Gastrocnemius medialis (tissue), 4 donors: ENCODE data around the gene KPNA2. TPM values are rescaled to one million over a fixed set of nuclear protein-coding genes. Genes with fewer than 3 reads are reported as not detected.
"Not testable (repeated sequence)": the region's sequence is repeated elsewhere in the genome, so short reads cannot be mapped to it uniquely, and the experiment has no call there.

ENCODE experiments used
- ATAC-seq, 2 donors: fragments of 150-250 bp; one replicate each; pipeline ENCODE4 v1.9.1; 2016
- DNase-seq, 2 donors: peaks; one replicate each; pipeline ENCODE4 v3.0.0-alpha.2; 2019
- H3K27ac ChIP-seq, 4 donors: fragments of 200-600 bp; sonication (generic); 1 replicate in 1 of 4; 2 replicates in 3 of 4; pipeline ENCODE4 v1.5.1; 2016 to 2018; ENCODE audit warnings: mild to moderate bottlenecking in 2 of 4, moderate library complexity in 1 of 4
- H3K27me3 ChIP-seq, 3 donors: fragments of 200-600 bp; sonication (generic) in 2 of 3; 1 replicate in 1 of 3; 2 replicates in 2 of 3; pipeline versions ENCODE4 v1.5.1 to v1.6.0; 2016 to 2019; ENCODE audit warnings: mild to moderate bottlenecking in 1 of 3, moderate library complexity in 1 of 3
- H3K36me3 ChIP-seq, 2 donors: fragments of 200-600 bp; sonication (generic) in 1 of 2; one replicate each; pipeline ENCODE4 v1.5.1; 2017 to 2018
- H3K4me1 ChIP-seq, 2 donors: fragments of 200-600 bp; sonication (generic) in 1 of 2; one replicate each; pipeline ENCODE4 v1.5.1; 2016 to 2017; ENCODE audit warnings: mild to moderate bottlenecking in 2 of 2
- H3K4me3 ChIP-seq, 4 donors: fragments of 200-600 bp; sonication (generic) in 3 of 4; 1 replicate in 1 of 4; 2 replicates in 3 of 4; pipeline ENCODE4 v1.5.1; 2016 to 2019; ENCODE audit warnings: mild to moderate bottlenecking in 2 of 4
- H3K9me3 ChIP-seq, 3 donors: fragments of 200-600 bp; sonication (generic) in 2 of 3; 1 replicate in 1 of 3; 2 replicates in 2 of 3; pipeline ENCODE4 v1.5.1; 2016 to 2019
- POLR2A ChIP-seq, 2 donors: fragments of 450-650 bp; IDR thresholded peaks; one replicate each; pipeline ENCODE4 v1.6.1; 2017; ENCODE audit warnings: antibody characterized with exemption in 2 of 2, mild to moderate bottlenecking in 2 of 2, moderate library complexity in 2 of 2
- in situ Hi-C, 4 donors: fragments of 200-750 bp; cut with MboI; loops; one replicate each; pipeline versions ENCODE4 v1.15.0 to v1.8.0; 2017; ENCODE audit warnings: low sequenced_read_pairs in 4 of 4
- intact Hi-C: fragments of 100-400 bp; cut with DNase I; formaldehyde crosslinking; loops from one replicate; pipeline ENCODE4 v1.15.1; 2023; ENCODE audit warnings: low total_unique reads
- total RNA-seq, 4 donors: library from RNA; depleted of rRNA; stranded (reverse); fragments of >200 nt; gene quantifications; one replicate each; pipeline versions ENCODE4 v1.1.0 to v1.2.3, GENCODE V29; 2016
- TF ChIP-seq, protein P1 (sequence below), 5 experiments: fragments of 450-650 bp in 3 of 5; fragments of 200-600 bp in 2 of 5; sonication (generic) in 2 of 5; IDR thresholded peaks in 4 of 5; conservative IDR thresholded peaks in 1 of 5; 1 replicate in 4 of 5; 2 replicates in 1 of 5; pipeline ENCODE4 v1.5.1; 2016 to 2019; ENCODE audit warnings: antibody characterized with exemption in 5 of 5, mild to moderate bottlenecking in 3 of 5, moderate library complexity in 3 of 5

KPNA2 gene
- total RNA-seq, 4 donors from 2014 or later, result 14.5 to 23.3 (median 19.3) TPM

DNA sequence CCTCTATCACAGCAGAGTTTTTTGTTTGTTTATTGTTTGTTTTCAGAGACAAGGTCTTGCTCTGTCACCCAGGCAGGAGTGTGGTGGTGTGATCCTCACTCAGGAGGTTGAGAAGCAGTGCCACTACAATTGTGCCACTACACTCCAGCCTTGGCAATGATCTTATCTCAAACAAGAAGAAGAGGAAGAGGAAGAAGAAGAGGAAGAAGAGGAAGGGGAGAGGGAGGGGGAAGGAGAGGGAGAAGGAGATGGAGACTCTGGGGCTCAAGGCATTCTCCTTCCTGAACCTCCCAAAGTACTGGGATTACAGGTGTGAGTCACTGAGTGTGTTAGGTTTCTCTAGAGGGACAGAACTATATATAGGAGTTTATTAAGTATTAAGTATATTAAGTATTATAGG, 22.1 kb upstream of the KPNA2 start:
- H3K4me1 ChIP-seq, result no peaks in the 10 kb centered on the region
- no peaks in the 10 kb centered on the region for H3K9me3 ChIP-seq
- in situ Hi-C loops, result loop anchor here in 1 of 4 donors (25.0 kb wide), 1 partner anchor 101 kb away; no protein-coding TSS in a partner anchor
- H3K27ac ChIP-seq, result no peak overlapping the region
- ATAC-seq, result no peak
- H3K36me3 ChIP-seq, result no peaks in the 10 kb centered on the region
- H3K27me3 ChIP-seq, result no peaks in the 10 kb centered on the region
- no peak for DNase-seq
- intact Hi-C loops, result loop anchor here (5.0 kb wide), 1 partner anchor 51 kb away; no protein-coding TSS in a partner anchor
- no peak overlapping the region for H3K4me3 ChIP-seq
- TF ChIP-seq, protein P1, sequence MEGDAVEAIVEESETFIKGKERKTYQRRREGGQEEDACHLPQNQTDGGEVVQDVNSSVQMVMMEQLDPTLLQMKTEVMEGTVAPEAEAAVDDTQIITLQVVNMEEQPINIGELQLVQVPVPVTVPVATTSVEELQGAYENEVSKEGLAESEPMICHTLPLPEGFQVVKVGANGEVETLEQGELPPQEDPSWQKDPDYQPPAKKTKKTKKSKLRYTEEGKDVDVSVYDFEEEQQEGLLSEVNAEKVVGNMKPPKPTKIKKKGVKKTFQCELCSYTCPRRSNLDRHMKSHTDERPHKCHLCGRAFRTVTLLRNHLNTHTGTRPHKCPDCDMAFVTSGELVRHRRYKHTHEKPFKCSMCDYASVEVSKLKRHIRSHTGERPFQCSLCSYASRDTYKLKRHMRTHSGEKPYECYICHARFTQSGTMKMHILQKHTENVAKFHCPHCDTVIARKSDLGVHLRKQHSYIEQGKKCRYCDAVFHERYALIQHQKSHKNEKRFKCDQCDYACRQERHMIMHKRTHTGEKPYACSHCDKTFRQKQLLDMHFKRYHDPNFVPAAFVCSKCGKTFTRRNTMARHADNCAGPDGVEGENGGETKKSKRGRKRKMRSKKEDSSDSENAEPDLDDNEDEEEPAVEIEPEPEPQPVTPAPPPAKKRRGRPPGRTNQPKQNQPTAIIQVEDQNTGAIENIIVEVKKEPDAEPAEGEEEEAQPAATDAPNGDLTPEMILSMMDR (IDR thresholded peaks at IDR 0.05 in 4 of 5, conservative IDR thresholded peaks at IDR 0.05 in 1 of 5), result no peak
- no peak for TF ChIP-seq POLR2A (IDR thresholded peaks at IDR 0.05)

DNA sequence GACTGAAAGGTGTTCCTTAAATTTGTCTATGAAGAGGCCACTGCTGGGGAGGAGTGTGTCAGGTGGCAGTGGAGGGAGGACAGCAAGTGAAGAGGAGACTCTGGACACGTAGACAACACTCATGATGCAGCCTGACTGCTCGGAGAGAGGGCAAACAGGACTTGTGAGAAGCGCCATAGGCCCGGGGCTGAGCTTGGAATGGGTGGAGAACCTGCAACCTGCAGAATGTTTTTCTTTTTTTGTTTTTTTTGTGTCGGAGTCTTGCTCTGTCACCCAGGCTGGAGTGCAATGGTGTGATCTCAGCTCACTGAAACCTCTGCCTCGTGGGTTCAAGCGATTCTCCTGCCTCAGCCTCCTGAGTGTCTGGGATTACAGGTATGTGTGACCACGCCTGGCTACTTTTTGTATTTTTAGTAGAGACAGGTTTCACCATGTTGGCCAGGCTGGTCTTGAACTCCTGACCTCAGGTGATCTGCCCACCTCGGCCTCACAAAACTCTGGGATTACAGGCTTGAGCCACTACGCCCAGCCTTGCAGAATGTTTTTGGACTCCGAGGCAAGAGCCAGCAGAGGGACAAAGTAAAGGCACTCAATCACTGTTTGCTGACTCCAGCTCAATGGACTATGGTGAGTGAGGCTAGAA, 20.3 kb upstream of the KPNA2 start:
- no peaks in the 10 kb centered on the region for H3K27me3 ChIP-seq
- in situ Hi-C loops (loop anchor here in 1 of 4 donors (25.0 kb wide), 1 partner anchor 103 kb away; no protein-coding TSS in a partner anchor), intact Hi-C loops (no loop called here)
- ATAC-seq (no peak), DNase-seq (no peak)
- TF ChIP-seq POLR2A (IDR thresholded peaks at IDR 0.05), result no peak
- TF ChIP-seq, protein P1 (IDR thresholded peaks at IDR 0.05 in 4 of 5, conservative IDR thresholded peaks at IDR 0.05 in 1 of 5), result no peak
- H3K9me3 ChIP-seq, result no peaks in the 10 kb centered on the region
- no peaks in the 10 kb centered on the region for H3K36me3 ChIP-seq
- H3K4me1 ChIP-seq, result no peaks in the 10 kb centered on the region
- no peak overlapping the region for H3K4me3 ChIP-seq
- no peak overlapping the region for H3K27ac ChIP-seq

DNA sequence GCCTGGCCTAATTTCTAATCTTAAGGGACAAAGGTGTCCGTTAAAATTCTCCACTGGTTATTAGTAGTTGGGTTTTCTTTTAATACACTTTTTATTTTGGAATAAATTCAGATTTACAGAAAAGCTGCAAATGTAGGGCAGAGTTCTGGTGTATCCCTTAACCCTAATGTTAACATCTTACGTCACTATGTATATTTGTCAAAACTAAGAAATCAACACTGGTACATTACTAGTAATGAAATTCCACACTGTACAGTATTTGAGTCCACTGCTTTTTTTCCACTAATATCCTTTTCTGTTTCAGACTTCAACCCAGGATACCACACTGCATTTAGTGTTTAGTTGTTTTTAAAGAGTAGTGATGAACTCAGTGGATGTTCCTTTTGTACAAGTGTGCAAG, 18.7 kb upstream of the KPNA2 start:
- Histone ChIP-seq H3K4me1 (peaks cover 0 to 6% of the 10 kb centered on the region in 2 donors), H3K36me3 (no peaks in the 10 kb centered on the region), H3K27me3 (no peaks in the 10 kb centered on the region), H3K4me3 (no peak overlapping the region), H3K9me3 (no peaks in the 10 kb centered on the region), H3K27ac (no peak overlapping the region)
- ATAC-seq (no peak), DNase-seq (no peak)
- TF ChIP-seq, protein P1 (IDR thresholded peaks at IDR 0.05 in 4 of 5, conservative IDR thresholded peaks at IDR 0.05 in 1 of 5), result no peak
- TF ChIP-seq POLR2A (IDR thresholded peaks at IDR 0.05), result no peak
- in situ Hi-C loops, result loop anchor here in 1 of 4 donors (25.0 kb wide), 1 partner anchor 105 kb away; no protein-coding TSS in a partner anchor
- intact Hi-C loops, result no loop called here

DNA sequence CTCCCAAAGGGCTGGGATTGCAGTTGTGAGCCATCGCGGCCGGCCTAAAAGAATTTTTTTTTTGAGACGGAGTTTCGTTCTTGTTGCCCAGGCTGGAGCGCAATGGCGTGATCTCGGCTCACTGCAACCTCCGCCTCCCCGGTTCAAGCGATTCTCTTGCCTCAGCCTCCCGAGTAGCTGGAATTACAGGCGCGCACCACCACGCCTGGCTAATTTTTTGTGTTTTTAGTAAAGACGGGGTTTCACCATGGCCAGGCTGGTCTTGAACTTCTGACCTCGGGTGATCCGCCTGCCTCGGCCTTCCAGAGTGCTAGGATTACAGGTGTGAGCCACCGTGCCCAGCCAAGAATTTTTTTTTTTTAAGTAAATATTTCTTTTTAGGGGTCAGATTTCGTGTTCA, 17.0 kb upstream of the KPNA2 start:
- H3K36me3 ChIP-seq, DNase-seq, H3K4me1 ChIP-seq, H3K4me3 ChIP-seq, H3K27me3 ChIP-seq, ATAC-seq, H3K9me3 ChIP-seq, H3K27ac ChIP-seq, intact Hi-C loops: not testable (repeated sequence)
- in situ Hi-C loops, result loop anchor here in 1 of 4 donors (25.0 kb wide), 1 partner anchor 106 kb away; no protein-coding TSS in a partner anchor

DNA sequence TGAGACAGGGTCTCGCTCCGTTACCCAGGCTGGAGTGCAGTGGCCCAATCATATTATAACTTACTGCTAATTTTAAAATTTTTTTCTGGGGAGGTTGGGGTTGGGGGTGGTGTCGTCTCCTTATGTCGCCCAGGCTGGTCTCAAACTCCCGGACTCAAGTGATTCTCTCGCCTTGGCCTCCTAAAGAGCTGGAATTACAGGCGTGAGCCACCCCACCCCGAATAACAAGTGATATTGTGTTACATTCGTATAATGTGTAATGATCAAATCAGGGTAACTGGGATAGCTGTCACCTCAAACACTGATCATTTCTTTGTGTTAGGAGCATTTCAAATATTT, 16.2 kb upstream of the KPNA2 start:
- no peak for DNase-seq
- in situ Hi-C loops (loop anchor here in 1 of 4 donors (25.0 kb wide), 1 partner anchor 107 kb away; no protein-coding TSS in a partner anchor), intact Hi-C loops (no loop called here)
- Histone ChIP-seq H3K4me3 (peak overlapping the region in 2 of 4 donors; percentile 12 to 69), H3K36me3 (no peaks in the 10 kb centered on the region), H3K4me1 (peaks cover 0 to 6% of the 10 kb centered on the region in 2 donors), H3K27me3 (no peaks in the 10 kb centered on the region), H3K27ac (peak overlapping the region; percentile 85 to 92 (median 89)), H3K9me3 (no peaks in the 10 kb centered on the region)
- TF ChIP-seq, protein P1 (IDR thresholded peaks at IDR 0.05 in 4 of 5, conservative IDR thresholded peaks at IDR 0.05 in 1 of 5), result no peak
- TF ChIP-seq POLR2A (IDR thresholded peaks at IDR 0.05), result no peak
- ATAC-seq, result no peak
